ENCODE data around the gene ZDHHC5. TPM values are rescaled to one million over a fixed set of nuclear protein-coding genes. Genes with fewer than 3 reads are reported as not detected.

The ZDHHC5 gene
- total and polyA plus RNA-seq, 2 of the 13 experiments (the other 11 are each of a cell fraction or from before 2014, with no cell fraction given), result 26.6 to 34.0 TPM

- TF ChIP-seq ZNF687 (CRISPR knock-in tag; IDR thresholded peaks at IDR 0.05), result peak; percentile 93
- TF ChIP-seq SAFB2 (CRISPR knock-in tag; IDR thresholded peaks at IDR 0.05; ENCODE audit: borderline replicate concordance, low read depth), result peak; percentile 89; the same call in 1 of the 2 replicates
- peak; percentile 81 for TF ChIP-seq MEF2D (CRISPR knock-in tag; IDR thresholded peaks at IDR 0.05)
- no peak for TF ChIP-seq TRIM22 (IDR thresholded peaks at IDR 0.05)
- TF ChIP-seq GATAD1 (CRISPR knock-in tag; IDR thresholded peaks at IDR 0.05), result peak; percentile 95
- TF ChIP-seq ELF4 (CRISPR knock-in tag; IDR thresholded peaks at IDR 0.05; ENCODE audit: borderline replicate concordance), result peak; percentile 88; the same call in 1 of the 2 replicates
- no peak for TF ChIP-seq ZNF468 (CRISPR knock-in tag; IDR thresholded peaks at IDR 0.05)
- TF ChIP-seq ZNF704 (CRISPR knock-in tag; IDR thresholded peaks at IDR 0.05; ENCODE audit: borderline replicate concordance), result peak; percentile 58; the same call in 1 of the 2 replicates
- TF ChIP-seq MAF1 (CRISPR knock-in tag; IDR thresholded peaks at IDR 0.05; ENCODE audit: borderline replicate concordance), result 0 out of 2 replicates have a peak, but pooled peaks have one; percentile 47
- no peak for TF ChIP-seq ZBTB42 (CRISPR knock-in tag; IDR thresholded peaks at IDR 0.05)
- TF ChIP-seq PRMT3 (CRISPR knock-in tag; IDR thresholded peaks at IDR 0.05; ENCODE audit: borderline replicate concordance, low read depth), result peak; percentile 85; the same call in 1 of the 2 replicates
- peak; percentile 44; the same call in 1 of the 2 replicates for TF ChIP-seq ZNF44 (CRISPR knock-in tag; IDR thresholded peaks at IDR 0.05)
- TF ChIP-seq HDAC1 (CRISPR knock-in tag; IDR thresholded peaks at IDR 0.05), result peak; percentile 80; the same call in 1 of the 2 replicates
- TF ChIP-seq IKZF4 (CRISPR knock-in tag; IDR thresholded peaks at IDR 0.05; ENCODE audit: borderline replicate concordance, low read depth, not compliant biosample characterization), result peak; percentile 37
- peak; percentile 82 for TF ChIP-seq CBFB (CRISPR knock-in tag; IDR thresholded peaks at IDR 0.05)
- no peak for TF ChIP-seq ZNF431 (CRISPR knock-in tag; IDR thresholded peaks at IDR 0.05; ENCODE audit: borderline replicate concordance, low read depth)
- TF ChIP-seq ZNF121 (CRISPR knock-in tag; IDR thresholded peaks at IDR 0.05), result no peak
- peak; percentile 73 for TF ChIP-seq ZFY (CRISPR knock-in tag; IDR thresholded peaks at IDR 0.05)
- TF ChIP-seq SKI (IDR thresholded peaks at IDR 0.05; ENCODE audit: partially characterized antibody), result no peak
- no peak for TF ChIP-seq ZNF235 (CRISPR knock-in tag; IDR thresholded peaks at IDR 0.05; ENCODE audit: borderline replicate concordance)
- peak; percentile 95; the same call in 1 of the 3 replicates for TF ChIP-seq MXI1 (IDR thresholded peaks at IDR 0.05; ENCODE audit: borderline replicate concordance, low read depth, low read length)
These were observed 10.5 kb upstream of the ZDHHC5 start, which contains the start of gene CLP1 (continued) for GRCh38 chr11:57657194-57658022.
